Activated CD4-positive, alpha-beta memory T cell treated with anti-CD3 and anti-CD28 coated beads, Interleukin-2, amount 10 ng/mL, durations not matched to agents 7 days and 5 days (primary cell): ENCODE measurements around the gene COG4. TPM values are rescaled to one million over a fixed set of nuclear protein-coding genes. Genes with fewer than 3 reads are reported as not detected.
A peak's percentile ranks its signal among the peaks of the same experiment; 100 is the strongest.

Experiments
- CTCF ChIA-PET: fragments of 350-600 bp; sonication (Branson Sonifier 250); formaldehyde crosslinking; loops from one replicate; lab custom pipeline; 2021; ENCODE audit warnings: antibody characterized with exemption, inconsistent platforms; lab: Charles Lee
- POLR2A ChIA-PET: fragments of 350-600 bp; sonication (Branson Sonifier 250); formaldehyde crosslinking; loops from one replicate; lab custom pipeline; 2021; ENCODE audit warnings: antibody characterized with exemption; lab: Charles Lee
- DNase-seq: peaks from one replicate; pipeline ENCODE4 v3.0.0-alpha.2; 2020
- H3K27ac Mint-ChIP-seq: one replicate; pipeline ENCODE4 v1.8.0; 2021; ENCODE audit warnings: mild to moderate bottlenecking, mixed read lengths
- H3K27me3 Mint-ChIP-seq: one replicate; pipeline ENCODE4 v1.8.0; 2021; ENCODE audit warnings: mixed read lengths
- H3K36me3 Mint-ChIP-seq: one replicate; pipeline ENCODE4 v1.8.0; 2021; ENCODE audit warnings: low read depth, mixed read lengths
- H3K4me1 Mint-ChIP-seq: one replicate; pipeline ENCODE4 v1.8.0; 2021; ENCODE audit warnings: mixed read lengths
- H3K4me3 Mint-ChIP-seq: one replicate; pipeline ENCODE4 v1.8.0; 2021; ENCODE audit warnings: mild to moderate bottlenecking, mixed read lengths
- H3K9me3 Mint-ChIP-seq: one replicate; pipeline ENCODE4 v1.8.0; 2021; ENCODE audit warnings: mixed read lengths
- total RNA-seq, 2 experiments: library from RNA; stranded (reverse); gene quantifications; one replicate each; pipeline ENCODE4 v1.2.3, GENCODE V29; 2021

COG4 gene
- total RNA-seq, 2 experiments from 2014 or later: 71.2 to 71.4 TPM

GRCh38 chr16:70494202-70494770 is 29.1 kb downstream of the COG4 start:
- Mint-ChIP-seq H3K4me1 (peaks cover 14% of the 10 kb centered on the region), H3K27ac (peak overlapping the region; percentile 38), H3K4me3 (no peak overlapping the region), H3K36me3 (peaks cover 54% of the 10 kb centered on the region), H3K9me3 (no peaks in the 10 kb centered on the region), H3K27me3 (no peaks in the 10 kb centered on the region)
- no peak for DNase-seq
- ChIA-PET POLR2A (interaction anchor here (1.2 to 1.5 kb wide), 2 partner anchors 27 to 148 kb away, joined by 3 read pairs; partner anchors contain the start of gene DDX19A), CTCF (interaction anchor here (1.5 to 1.6 kb wide), 2 partner anchors 15 to 124 kb away, joined by 3 read pairs; no protein-coding TSS in a partner anchor)

- peaks cover 54% of the 10 kb centered on the region for H3K36me3 Mint-ChIP-seq
- peaks cover 14% of the 10 kb centered on the region for H3K4me1 Mint-ChIP-seq
- ChIA-PET CTCF (interaction anchor here (1.5 kb wide), 1 partner anchor 16 kb away, joined by 3 read pairs; no protein-coding TSS in a partner anchor), POLR2A (interaction anchor here (1.5 kb wide), 1 partner anchor 27 kb away, joined by 3 read pairs; no protein-coding TSS in a partner anchor)
- H3K9me3 Mint-ChIP-seq: no peaks in the 10 kb centered on the region
- H3K27ac Mint-ChIP-seq: no peak overlapping the region
- no peak for DNase-seq
- no peaks in the 10 kb centered on the region for H3K27me3 Mint-ChIP-seq
- H3K4me3 Mint-ChIP-seq: no peak overlapping the region
Observed at GRCh38 chr16:70493802-70494201, 29.6 kb downstream of the COG4 start.

GRCh38 chr16:70490261-70490660 is 33.1 kb downstream of the COG4 start:
- H3K36me3 Mint-ChIP-seq: peaks cover 37% of the 10 kb centered on the region
- CTCF ChIA-PET: interaction anchor here (1.7 kb wide), 1 partner anchor 19 kb away, joined by 6 read pairs; no protein-coding TSS in a partner anchor
- peaks cover 14% of the 10 kb centered on the region for H3K4me1 Mint-ChIP-seq
- H3K9me3 Mint-ChIP-seq: no peaks in the 10 kb centered on the region
- no peaks in the 10 kb centered on the region for H3K27me3 Mint-ChIP-seq
- H3K4me3 Mint-ChIP-seq: no peak overlapping the region
- POLR2A ChIA-PET: no interaction called here
- no peak overlapping the region for H3K27ac Mint-ChIP-seq
- DNase-seq: no peak

GRCh38 chr16:70484867-70485266 is 38.5 kb downstream of the COG4 start:
- Mint-ChIP-seq H3K4me1 (no peaks in the 10 kb centered on the region), H3K36me3 (peaks cover 23% of the 10 kb centered on the region), H3K27me3 (no peaks in the 10 kb centered on the region), H3K4me3 (no peak overlapping the region), H3K27ac (no peak overlapping the region), H3K9me3 (no peaks in the 10 kb centered on the region)
- no peak for DNase-seq
- POLR2A ChIA-PET: interaction anchor here (0.7 kb wide), 1 partner anchor 68 kb away, joined by 3 read pairs; no protein-coding TSS in a partner anchor
- CTCF ChIA-PET: interaction anchor here (1.2 kb wide), 1 partner anchor 24 kb away, joined by 3 read pairs; no protein-coding TSS in a partner anchor

GRCh38 chr16:70483426-70483825 is 39.9 kb downstream of the COG4 start:
- ChIA-PET CTCF (interaction anchor here (1.2 kb wide), 1 partner anchor 25 kb away, joined by 3 read pairs; no protein-coding TSS in a partner anchor), POLR2A (interaction anchor here (1.7 kb wide), 1 partner anchor 8 kb away, joined by 4 read pairs; no protein-coding TSS in a partner anchor)
- no peaks in the 10 kb centered on the region for H3K9me3 Mint-ChIP-seq
- no peak for DNase-seq
- no peaks in the 10 kb centered on the region for H3K27me3 Mint-ChIP-seq
- no peak overlapping the region for H3K27ac Mint-ChIP-seq
- no peak overlapping the region for H3K4me3 Mint-ChIP-seq
- peaks cover 6% of the 10 kb centered on the region for H3K4me1 Mint-ChIP-seq
- peaks cover 23% of the 10 kb centered on the region for H3K36me3 Mint-ChIP-seq

GRCh38 chr16:70482624-70483023 is 40.7 kb downstream of the COG4 start:
- Mint-ChIP-seq H3K9me3 (no peaks in the 10 kb centered on the region), H3K27me3 (no peaks in the 10 kb centered on the region), H3K4me3 (no peak overlapping the region), H3K4me1 (peaks cover 14% of the 10 kb centered on the region), H3K36me3 (peaks cover 30% of the 10 kb centered on the region), H3K27ac (no peak overlapping the region)
- ChIA-PET CTCF (no interaction called here), POLR2A (interaction anchor here (0.8 to 1.7 kb wide), 2 partner anchors 9 to 92 kb away, joined by 3 to 4 read pairs; no protein-coding TSS in a partner anchor)
- no peak for DNase-seq

- CTCF ChIA-PET: no interaction called here
- Mint-ChIP-seq H3K4me1 (peaks cover 18% of the 10 kb centered on the region), H3K4me3 (no peak overlapping the region), H3K27ac (no peak overlapping the region), H3K36me3 (peaks cover 33% of the 10 kb centered on the region), H3K27me3 (no peaks in the 10 kb centered on the region), H3K9me3 (no peaks in the 10 kb centered on the region)
- no peak for DNase-seq
- POLR2A ChIA-PET: interaction anchor here (0.8 to 1.7 kb wide), 3 partner anchors 10 to 93 kb away, joined by 3 to 4 read pairs (median 3); no protein-coding TSS in a partner anchor
Observed at GRCh38 chr16:70481929-70482536, 41.3 kb downstream of the COG4 start.

GRCh38 chr16:70480127-70481105 is 42.9 kb downstream of the COG4 start:
- Mint-ChIP-seq H3K27ac (no peak overlapping the region), H3K4me1 (peaks cover 30% of the 10 kb centered on the region), H3K27me3 (no peaks in the 10 kb centered on the region), H3K9me3 (no peaks in the 10 kb centered on the region), H3K36me3 (peaks cover 33% of the 10 kb centered on the region), H3K4me3 (no peak overlapping the region)
- ChIA-PET POLR2A (interaction anchor here (1.1 to 1.5 kb wide), 2 partner anchors 17 to 100 kb away, joined by 3 to 4 read pairs; no protein-coding TSS in a partner anchor), CTCF (no interaction called here)
- DNase-seq: no peak

GRCh38 chr16:70478912-70479341 is 44.4 kb downstream of the COG4 start:
- Mint-ChIP-seq H3K4me1 (peaks cover 31% of the 10 kb centered on the region), H3K4me3 (no peak overlapping the region), H3K27ac (no peak overlapping the region), H3K9me3 (no peaks in the 10 kb centered on the region), H3K36me3 (peaks cover 30% of the 10 kb centered on the region), H3K27me3 (no peaks in the 10 kb centered on the region)
- DNase-seq: no peak
- ChIA-PET POLR2A (interaction anchor here (0.8 to 3.4 kb wide), 2 partner anchors 99 to 132 kb away, joined by 4 to 21 read pairs; partner anchors contain the start of gene DDX19A), CTCF (interaction anchor here (0.6 to 0.9 kb wide), 2 partner anchors 41 to 85 kb away, joined by 3 to 4 read pairs; no protein-coding TSS in a partner anchor)

GRCh38 chr16:70478169-70478568 is 45.2 kb downstream of the COG4 start:
- H3K27ac Mint-ChIP-seq: peak overlapping the region; percentile 12
- H3K9me3 Mint-ChIP-seq: no peaks in the 10 kb centered on the region
- CTCF ChIA-PET: interaction anchor here (0.6 to 0.9 kb wide), 2 partner anchors 41 to 84 kb away, joined by 3 to 4 read pairs; no protein-coding TSS in a partner anchor
- peaks cover 30% of the 10 kb centered on the region for H3K36me3 Mint-ChIP-seq
- peaks cover 32% of the 10 kb centered on the region for H3K4me1 Mint-ChIP-seq
- no peak for DNase-seq
- H3K4me3 Mint-ChIP-seq: no peak overlapping the region
- H3K27me3 Mint-ChIP-seq: no peaks in the 10 kb centered on the region
- POLR2A ChIA-PET: interaction anchor here (0.8 to 3.4 kb wide), 3 partner anchors 44 to 131 kb away, joined by 4 to 21 read pairs (median 11); partner anchors contain the start of genes COG4 and DDX19A

- Mint-ChIP-seq H3K27ac (peak overlapping the region; percentile 90), H3K4me3 (no peak overlapping the region), H3K36me3 (peaks cover 27% of the 10 kb centered on the region), H3K4me1 (peaks cover 32% of the 10 kb centered on the region), H3K27me3 (no peaks in the 10 kb centered on the region), H3K9me3 (no peaks in the 10 kb centered on the region)
- CTCF ChIA-PET: interaction anchor here (0.9 to 1.5 kb wide), 2 partner anchors 73 to 107 kb away, joined by 3 to 5 read pairs; no protein-coding TSS in a partner anchor
- DNase-seq: peak; percentile 57
- POLR2A ChIA-PET: interaction anchor here (0.8 to 3.4 kb wide), 3 partner anchors 46 to 130 kb away, joined by 3 to 21 read pairs (median 11); partner anchors contain the start of genes COG4 and DDX19A
Observed at GRCh38 chr16:70476272-70477020, 46.9 kb downstream of the COG4 start.
